HG03159 (cell line): Measurements from ENCODE around the gene RABGAP1L.
"Not testable (repeated sequence)": the region's sequence is repeated elsewhere in the genome, so short reads cannot be mapped to it uniquely, and the experiment has no call there.

Experiments
- ATAC-seq: cut with Tn5 transposase; IDR thresholded peaks from one replicate; pipeline ENCODE4 v1.9.1; 2021; ENCODE audit warnings: mild to moderate bottlenecking, moderate library complexity; ENCODE audit not compliant: unreplicated experiment

Gene RABGAP1L

GRCh38 chr1:175005085-175005783, 845.9 kb downstream of the RABGAP1L start:
- ATAC-seq: no peak

- ATAC-seq: no peak
Measured at GRCh38 chr1:175009532-175009931, 850.2 kb downstream of the RABGAP1L start.

- ATAC-seq: no peak
Measured at GRCh38 chr1:175013445-175013844, 854.1 kb downstream of the RABGAP1L start.

GRCh38 chr1:175015243-175015642, 855.9 kb downstream of the RABGAP1L start:
- no peak for ATAC-seq

- ATAC-seq: no peak
Measured at GRCh38 chr1:175019524-175019923, 860.2 kb downstream of the RABGAP1L start.

- peak; percentile 88 for ATAC-seq
Measured at GRCh38 chr1:175023043-175023921, 864.0 kb downstream of the RABGAP1L start, which contains the start of gene MRPS14. Gene MRPS14, minus strand, starts transcription at chr1:175023425. Its CDS starts 17 bp downstream, at chr1:175023408.

GRCh38 chr1:175023922-175024242, 864.6 kb downstream of the RABGAP1L start:
- peak; percentile 15 for ATAC-seq

GRCh38 chr1:175024773-175025172, 865.5 kb downstream of the RABGAP1L start:
- no peak for ATAC-seq

GRCh38 chr1:175033953-175034352, 874.6 kb downstream of the RABGAP1L start:
- no peak for ATAC-seq

GRCh38 chr1:175034775-175035174, 875.5 kb downstream of the RABGAP1L start:
- ATAC-seq: no peak

GRCh38 chr1:175035865-175036264, 876.5 kb downstream of the RABGAP1L start:
- no peak for ATAC-seq

GRCh38 chr1:175036476-175036875, 877.2 kb downstream of the RABGAP1L start:
- ATAC-seq: no peak

GRCh38 chr1:175037416-175037815, 878.1 kb downstream of the RABGAP1L start:
- ATAC-seq: no peak

- no peak for ATAC-seq
Measured at GRCh38 chr1:175040324-175040879, 881.1 kb downstream of the RABGAP1L start.

- no peak for ATAC-seq
Measured at GRCh38 chr1:175042650-175043049, 883.3 kb downstream of the RABGAP1L start.

- ATAC-seq: no peak
Measured at GRCh38 chr1:175043824-175044223, 884.5 kb downstream of the RABGAP1L start.

- ATAC-seq: not testable (repeated sequence)
Measured at GRCh38 chr1:175044591-175044990, 885.3 kb downstream of the RABGAP1L start.
